WTC11 (cell line): ENCODE data around the gene CAPN12.

Experiments used
- CTCF ChIP-seq: fragments of 200-600 bp; IDR thresholded peaks from 2 replicates; pipeline ENCODE4 v1.8.0; 2022; ENCODE audit warnings: antibody characterized with exemption
- E2F4 ChIP-seq: sonication (generic); formaldehyde crosslinking; IDR thresholded peaks from 2 replicates; pipeline ENCODE4 v1.8.1; 2022; ENCODE audit warnings: low read depth, mild to moderate bottlenecking, moderate library complexity, missing genetic modification reagents, borderline replicate concordance
- GABPB1 ChIP-seq: sonication (generic); formaldehyde crosslinking; IDR thresholded peaks from 2 replicates; pipeline ENCODE4 v1.8.1; 2023; ENCODE audit warnings: mild to moderate bottlenecking, missing genetic modification reagents
- MYBL2 ChIP-seq: sonication (generic); formaldehyde crosslinking; IDR thresholded peaks from 2 replicates; pipeline ENCODE4 v1.8.1; 2023; ENCODE audit warnings: mild to moderate bottlenecking, moderate library complexity, missing genetic modification reagents
- TF ChIP-seq, protein P1 (sequence below): sonication (generic); formaldehyde crosslinking; IDR thresholded peaks from 2 replicates; pipeline ENCODE4 v1.8.0; 2023; ENCODE audit warnings: missing genetic modification reagents
- TF ChIP-seq, protein P2 (sequence below): sonication (generic); formaldehyde crosslinking; IDR thresholded peaks from 2 replicates; pipeline ENCODE4 v1.8.1; 2022; ENCODE audit warnings: low read depth, missing genetic modification reagents, borderline replicate concordance
- TF ChIP-seq, protein P3 (sequence below): sonication (generic); formaldehyde crosslinking; IDR thresholded peaks from 2 replicates; pipeline ENCODE4 v1.8.0; 2022; ENCODE audit warnings: mild to moderate bottlenecking, missing genetic modification reagents

DNA sequence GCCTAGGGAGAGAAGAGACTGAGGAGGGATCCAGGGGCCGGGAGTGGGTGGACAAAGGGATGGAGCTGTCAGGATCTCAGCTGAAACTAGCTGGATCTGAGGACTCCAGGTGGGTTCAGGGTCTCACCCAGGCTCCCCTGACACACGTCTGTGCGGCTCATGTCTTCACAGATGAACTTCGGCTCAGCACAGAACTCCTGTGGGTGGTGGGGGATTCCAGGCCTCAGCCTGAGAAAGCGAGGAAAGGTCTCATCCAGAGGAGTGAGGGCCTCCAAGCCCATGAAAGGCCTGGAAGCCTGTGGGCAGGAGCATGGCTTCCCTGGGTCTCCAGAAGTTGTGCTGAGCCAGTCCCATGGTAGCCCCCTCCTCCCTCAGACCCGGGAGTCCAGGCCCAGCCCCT is 1.4 kb downstream of the CAPN12 start:
- no peak for TF ChIP-seq GABPB1 (CRISPR knock-in tag)
- TF ChIP-seq E2F4 (CRISPR knock-in tag): no peak
- no peak for TF ChIP-seq CTCF
- TF ChIP-seq, protein P1, sequence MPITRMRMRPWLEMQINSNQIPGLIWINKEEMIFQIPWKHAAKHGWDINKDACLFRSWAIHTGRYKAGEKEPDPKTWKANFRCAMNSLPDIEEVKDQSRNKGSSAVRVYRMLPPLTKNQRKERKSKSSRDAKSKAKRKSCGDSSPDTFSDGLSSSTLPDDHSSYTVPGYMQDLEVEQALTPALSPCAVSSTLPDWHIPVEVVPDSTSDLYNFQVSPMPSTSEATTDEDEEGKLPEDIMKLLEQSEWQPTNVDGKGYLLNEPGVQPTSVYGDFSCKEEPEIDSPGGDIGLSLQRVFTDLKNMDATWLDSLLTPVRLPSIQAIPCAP (CRISPR knock-in tag): no peak
- no peak for TF ChIP-seq MYBL2
- TF ChIP-seq, protein P2, sequence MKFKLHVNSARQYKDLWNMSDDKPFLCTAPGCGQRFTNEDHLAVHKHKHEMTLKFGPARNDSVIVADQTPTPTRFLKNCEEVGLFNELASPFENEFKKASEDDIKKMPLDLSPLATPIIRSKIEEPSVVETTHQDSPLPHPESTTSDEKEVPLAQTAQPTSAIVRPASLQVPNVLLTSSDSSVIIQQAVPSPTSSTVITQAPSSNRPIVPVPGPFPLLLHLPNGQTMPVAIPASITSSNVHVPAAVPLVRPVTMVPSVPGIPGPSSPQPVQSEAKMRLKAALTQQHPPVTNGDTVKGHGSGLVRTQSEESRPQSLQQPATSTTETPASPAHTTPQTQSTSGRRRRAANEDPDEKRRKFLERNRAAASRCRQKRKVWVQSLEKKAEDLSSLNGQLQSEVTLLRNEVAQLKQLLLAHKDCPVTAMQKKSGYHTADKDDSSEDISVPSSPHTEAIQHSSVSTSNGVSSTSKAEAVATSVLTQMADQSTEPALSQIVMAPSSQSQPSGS: no peak
- TF ChIP-seq, protein P3, sequence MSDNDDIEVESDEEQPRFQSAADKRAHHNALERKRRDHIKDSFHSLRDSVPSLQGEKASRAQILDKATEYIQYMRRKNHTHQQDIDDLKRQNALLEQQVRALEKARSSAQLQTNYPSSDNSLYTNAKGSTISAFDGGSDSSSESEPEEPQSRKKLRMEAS (CRISPR knock-in tag): no peak
